Cardiac muscle cell (in vitro differentiated cells and primary cell): ENCODE measurements around the gene NFE2L3. TPM values are rescaled to one million over a fixed set of nuclear protein-coding genes. Genes with fewer than 3 reads are reported as not detected.

Source experiments
- DNase-seq, 2 donors: peaks; one replicate each; pipeline versions ENCODE4 v3.0.0 to v3.0.0-alpha.2; 2010 to 2017; ENCODE audit warnings: low read depth in 1 of 2, low spot score in 1 of 2
- H3K27ac ChIP-seq: fragments of 200-600 bp; sonication (generic); 2 replicates; pipeline ENCODE4 v1.5.1; 2016
- H3K27me3 ChIP-seq: fragments of 200-600 bp; sonication (generic); 2 replicates; pipeline ENCODE4 v1.6.0; 2016; ENCODE audit warnings: control low read depth
- H3K36me3 ChIP-seq: fragments of 200-600 bp; sonication (generic); 2 replicates; pipeline ENCODE4 v1.5.1; 2016; ENCODE audit warnings: control low read depth
- H3K4me1 ChIP-seq: fragments of 200-600 bp; sonication (generic); 2 replicates; pipeline ENCODE4 v1.8.1; 2017; ENCODE audit warnings: low read depth, mild to moderate bottlenecking, mixed run types
- H3K4me3 ChIP-seq: fragments of 200-600 bp; sonication (generic); 2 replicates; pipeline ENCODE4 v1.5.1; 2016; ENCODE audit warnings: mild to moderate bottlenecking
- H3K9me3 ChIP-seq: fragments of 200-600 bp; sonication (generic); 2 replicates; pipeline ENCODE4 v1.5.1; 2017; ENCODE audit warnings: low read depth, mild to moderate bottlenecking, control low read depth
- CTCF ChIP-seq: IDR thresholded peaks from 2 replicates; pipeline ENCODE4 v1.5.1; 2012; ENCODE audit warnings: low read depth, mild to moderate bottlenecking, low read length
- polyA plus RNA-seq: library from polyadenylated mRNA; unstranded; fragments of >200 nt; fragmentation: Nextera tagmentation; extraction: Ambion mirVana; gene quantifications from 2 replicates; pipeline ENCODE4 v1.2.1, GENCODE V29; 2016
- total RNA-seq: library from RNA; depleted of rRNA; stranded (reverse); fragments of >200 nt; gene quantifications from 2 replicates; pipeline ENCODE4 v1.2.3, GENCODE V29; 2016

Gene NFE2L3
- total and polyA plus RNA-seq, 2 experiments from 2014 or later = 2.1 TPM

GRCh38 chr7:26199301-26200037 lies 47.5 kb downstream of the NFE2L3 start:
- H3K27me3 ChIP-seq = no peaks in the 10 kb centered on the region
- H3K9me3 ChIP-seq = no peaks in the 10 kb centered on the region
- TF ChIP-seq CTCF = no peak
- H3K36me3 ChIP-seq = peaks cover 27% of the 10 kb centered on the region
- peak overlapping the region; percentile 96 for H3K4me3 ChIP-seq
- peak in 1 of 2 donors; percentile 58 for DNase-seq
- peak overlapping the region; percentile 99 for H3K27ac ChIP-seq
- H3K4me1 ChIP-seq = peaks cover 22% of the 10 kb centered on the region

GRCh38 chr7:26200038-26200443 lies 48.0 kb downstream of the NFE2L3 start:
- peaks cover 26% of the 10 kb centered on the region for H3K36me3 ChIP-seq
- peak overlapping the region; percentile 96 for H3K4me3 ChIP-seq
- peak overlapping the region; percentile 99 for H3K27ac ChIP-seq
- H3K27me3 ChIP-seq = no peaks in the 10 kb centered on the region
- DNase-seq = peak; percentile 59 to 70
- H3K4me1 ChIP-seq = peaks cover 28% of the 10 kb centered on the region
- H3K9me3 ChIP-seq = no peaks in the 10 kb centered on the region
- TF ChIP-seq CTCF = no peak

- peak; percentile 97 to 99 for DNase-seq
- no peaks in the 10 kb centered on the region for H3K27me3 ChIP-seq
- peaks cover 30% of the 10 kb centered on the region for H3K4me1 ChIP-seq
- H3K27ac ChIP-seq = peak within 1 kb of the TSS; percentile 99
- peaks cover 20% of the 10 kb centered on the region for H3K36me3 ChIP-seq
- TF ChIP-seq CTCF = no peak
- H3K4me3 ChIP-seq = peak within 1 kb of the TSS; percentile 96
- H3K9me3 ChIP-seq = no peaks in the 10 kb centered on the region
Measured at GRCh38 chr7:26200444-26201246, 48.6 kb downstream of the NFE2L3 start, which contains the start of gene HNRNPA2B1. HNRNPA2B1 (minus strand) TSS chr7:26200746; CDS start chr7:26200577, 169 bp downstream.

GRCh38 chr7:26201247-26202018 lies 49.4 kb downstream of the NFE2L3 start, which contains the start of gene CBX3:
CBX3 (plus strand) TSS chr7:26201745; CDS start chr7:26202999, 1,254 bp downstream.
- Histone ChIP-seq H3K27ac (peak within 1 kb of the TSS; percentile 99), H3K36me3 (peaks cover 13% of the 10 kb centered on the region), H3K9me3 (no peaks in the 10 kb centered on the region), H3K27me3 (no peaks in the 10 kb centered on the region), H3K4me3 (peak within 1 kb of the TSS; percentile 96), H3K4me1 (peaks cover 30% of the 10 kb centered on the region)
- no peak for TF ChIP-seq CTCF
- DNase-seq = peak; percentile 86 to 95
